Neural crest cell (in vitro differentiated cells): ENCODE data around the gene PDE8B. TPM values are rescaled to one million over a fixed set of nuclear protein-coding genes. Genes with fewer than 3 reads are reported as not detected.

Experiments used
- DNase-seq: peaks from one replicate; pipeline ENCODE4 v3.0.0; 2021; ENCODE audit warnings: low read depth, mixed read lengths, low spot score
- H3K27ac Mint-ChIP-seq: one replicate; pipeline ENCODE4 v1.8.0; 2021; ENCODE audit warnings: mild to moderate bottlenecking, mixed read lengths; ENCODE audit not compliant: unreplicated experiment
- H3K27me3 Mint-ChIP-seq: 2 replicates; pipeline ENCODE4 v1.8.0; 2021; ENCODE audit warnings: low read depth, mild to moderate bottlenecking, mixed read lengths
- H3K36me3 Mint-ChIP-seq: 2 replicates; pipeline ENCODE4 v1.8.0; 2021; ENCODE audit warnings: low read depth, mild to moderate bottlenecking, mixed read lengths
- H3K4me1 Mint-ChIP-seq: 2 replicates; pipeline ENCODE4 v1.8.0; 2021; ENCODE audit warnings: mixed read lengths
- H3K4me3 Mint-ChIP-seq: one replicate; pipeline ENCODE4 v1.8.0; 2021; ENCODE audit warnings: mild to moderate bottlenecking, mixed read lengths
- H3K9me3 Mint-ChIP-seq: 2 replicates; pipeline ENCODE4 v1.8.0; 2021; ENCODE audit warnings: mixed read lengths
- CTCF ChIP-seq: fragments of 200-600 bp; sonication (generic); conservative IDR thresholded peaks from 2 replicates; pipeline ENCODE4 v1.5.0; 2021; ENCODE audit warnings: antibody characterized with exemption, mild to moderate bottlenecking
- long read RNA-seq: library from polyadenylated mRNA; unstranded; transcript quantifications from one replicate; pipeline ENCODE4 v2.0.0, GENCODE V29; 2020
- total RNA-seq: library from RNA; stranded (reverse); gene quantifications from 2 replicates; pipeline ENCODE4 v1.2.1, GENCODE V29; 2021

PDE8B gene
- total RNA-seq, result 0.44 and 1.1 TPM in 2 replicates
- long read RNA-seq, partial matches to known transcripts, result 0 of 1 reads
- long read RNA-seq, other reads (novel, unspliced or antisense), result 1 of 1 reads

- H3K4me1 Mint-ChIP-seq, result peaks cover 5% of the 10 kb centered on the region
- no peak for TF ChIP-seq CTCF
- H3K27ac Mint-ChIP-seq, result no peak within 1 kb of the TSS
- H3K4me3 Mint-ChIP-seq, result peak within 1 kb of the TSS; percentile 89
- H3K27me3 Mint-ChIP-seq, result peaks cover 77% of the 10 kb centered on the region
- peaks cover 13% of the 10 kb centered on the region for H3K36me3 Mint-ChIP-seq
- no peaks in the 10 kb centered on the region for H3K9me3 Mint-ChIP-seq
- DNase-seq, result no peak
These were observed at the start of gene PDE8B for GRCh38 chr5:77210091-77210963. PDE8B (plus strand) TSS chr5:77210680; CDS start chr5:77210926, 246 bp downstream.

GRCh38 chr5:77163453-77163852 is 47.0 kb upstream of the PDE8B start:
- DNase-seq, result no peak
- no peak for TF ChIP-seq CTCF
- Mint-ChIP-seq H3K4me3 (no peak overlapping the region), H3K9me3 (peaks cover 9% of the 10 kb centered on the region), H3K27me3 (no peaks in the 10 kb centered on the region), H3K27ac (no peak overlapping the region), H3K36me3 (peaks cover 6% of the 10 kb centered on the region), H3K4me1 (no peaks in the 10 kb centered on the region)

- no peak overlapping the region for H3K27ac Mint-ChIP-seq
- no peak for TF ChIP-seq CTCF
- H3K9me3 Mint-ChIP-seq, result peaks cover 4% of the 10 kb centered on the region
- no peaks in the 10 kb centered on the region for H3K27me3 Mint-ChIP-seq
- no peak overlapping the region for H3K4me3 Mint-ChIP-seq
- no peak for DNase-seq
- H3K4me1 Mint-ChIP-seq, result no peaks in the 10 kb centered on the region
- H3K36me3 Mint-ChIP-seq, result peaks cover 6% of the 10 kb centered on the region
These were observed 43.4 kb upstream of the PDE8B start for GRCh38 chr5:77167063-77167462.

GRCh38 chr5:77167695-77168121 is 42.8 kb upstream of the PDE8B start:
- H3K4me3 Mint-ChIP-seq, result no peak overlapping the region
- TF ChIP-seq CTCF, result no peak
- DNase-seq, result no peak
- peaks cover 6% of the 10 kb centered on the region for H3K36me3 Mint-ChIP-seq
- H3K27ac Mint-ChIP-seq, result no peak overlapping the region
- peaks cover 4% of the 10 kb centered on the region for H3K9me3 Mint-ChIP-seq
- H3K27me3 Mint-ChIP-seq, result no peaks in the 10 kb centered on the region
- no peaks in the 10 kb centered on the region for H3K4me1 Mint-ChIP-seq

- Mint-ChIP-seq H3K9me3 (peaks cover 4% of the 10 kb centered on the region), H3K4me3 (no peak overlapping the region), H3K4me1 (no peaks in the 10 kb centered on the region), H3K36me3 (peaks cover 6% of the 10 kb centered on the region), H3K27me3 (no peaks in the 10 kb centered on the region), H3K27ac (no peak overlapping the region)
- DNase-seq, result no peak
- no peak for TF ChIP-seq CTCF
These were observed 42.2 kb upstream of the PDE8B start for GRCh38 chr5:77168161-77168878.
